Natural killer cell (primary cell): ENCODE measurements around the gene EFCAB13. TPM values are rescaled to one million over a fixed set of nuclear protein-coding genes. Genes with fewer than 3 reads are reported as not detected.

Experiments used
- ATAC-seq, 3 donors: fragments of 150-1000 bp in 2 of 3; fragments of 200-7000 bp in 1 of 3; cut with Tn5 transposase; 1 replicate in 1 of 3; 2 replicates in 2 of 3; pipeline ENCODE4 v1.10.0; 2021; ENCODE audit warnings: mild to moderate bottlenecking in 2 of 3, moderate library complexity in 2 of 3
- DNase-seq, 2 donors: peaks; one replicate each; pipeline versions ENCODE4 v3.0.0 to v3.0.0-alpha.2; 2013 to 2021; ENCODE audit warnings: mixed read lengths in 1 of 2
- H3K27ac ChIP-seq: one replicate; pipeline ENCODE4 v1.5.1; 2013; ENCODE audit warnings: mild to moderate bottlenecking, low read length
- H3K27me3 ChIP-seq: one replicate; pipeline ENCODE4 v1.6.1; 2013; ENCODE audit warnings: low read length; ENCODE audit not compliant: control insufficient read depth, insufficient read depth
- H3K36me3 ChIP-seq: one replicate; pipeline ENCODE4 v1.6.1; 2013; ENCODE audit warnings: low read length; ENCODE audit not compliant: control insufficient read depth, insufficient read depth
- H3K4me1 ChIP-seq: one replicate; pipeline ENCODE4 v1.6.1; 2013; ENCODE audit warnings: low read length; ENCODE audit not compliant: control insufficient read depth, insufficient read depth
- H3K4me3 ChIP-seq: one replicate; pipeline ENCODE4 v1.5.1; 2013; ENCODE audit warnings: low read length
- H3K9me3 ChIP-seq: one replicate; pipeline ENCODE4 v1.6.1; 2013; ENCODE audit warnings: low read length; ENCODE audit not compliant: control insufficient read depth, insufficient read depth
- H3K27ac Mint-ChIP-seq, 2 donors: one replicate each; pipeline ENCODE4 v1.8.0; 2022; ENCODE audit warnings: mild to moderate bottlenecking in 2 of 2, mixed read lengths in 2 of 2, moderate library complexity in 1 of 2
- H3K27me3 Mint-ChIP-seq, 2 donors: one replicate each; pipeline ENCODE4 v1.8.0; 2022; ENCODE audit warnings: low read depth in 2 of 2, mixed read lengths in 2 of 2
- H3K36me3 Mint-ChIP-seq: one replicate; pipeline ENCODE4 v1.8.0; 2022; ENCODE audit warnings: mixed read lengths
- H3K4me1 Mint-ChIP-seq, 2 donors: one replicate each; pipeline ENCODE4 v1.8.0; 2022; ENCODE audit warnings: mixed read lengths in 2 of 2
- H3K4me3 Mint-ChIP-seq: one replicate; pipeline ENCODE4 v1.8.0; 2022; ENCODE audit warnings: mild to moderate bottlenecking, moderate library complexity, mixed read lengths
- H3K9me3 Mint-ChIP-seq, 2 donors: one replicate each; pipeline ENCODE4 v1.8.0; 2022; ENCODE audit warnings: mixed read lengths in 2 of 2
- CTCF ChIP-seq: fragments of 200-600 bp; IDR thresholded peaks from one replicate; pipeline ENCODE4 v1.8.0; 2022; ENCODE audit warnings: antibody characterized with exemption
- WGBS: methylation state at CpG from one replicate; pipeline ENCODE4 v1.1.7; 2013; ENCODE audit warnings: missing lambda C conversion rate; ENCODE audit not compliant: insufficient coverage; 5-methylcytosine and 5-hydroxymethylcytosine counted together
- intact Hi-C: fragments of 100-400 bp; cut with micrococcal nuclease; formaldehyde crosslinking; loops from one replicate; pipeline ENCODE4 v1.14.2; 2022
- total RNA-seq, 4 donors: library from RNA; stranded (reverse); fragments of 120-200 nt in 1 of 4; gene quantifications; one replicate each; pipeline versions ENCODE4 v1.2.3 to v1.2.4, GENCODE V29; 2013 to 2022

EFCAB13 gene
- total RNA-seq, 3 donors from 2014 or later (not counting 1 experiment from before 2014, with no cell fraction given) = 2.4 to 11.9 (median 5.8) TPM

- Histone ChIP-seq H3K4me3 (no peak overlapping the region), H3K27ac (no peak overlapping the region), H3K4me1 (peaks cover 3% of the 10 kb centered on the region), H3K27me3 (no peaks in the 10 kb centered on the region), H3K36me3 (no peaks in the 10 kb centered on the region), H3K9me3 (no peaks in the 10 kb centered on the region)
- H3K4me1 Mint-ChIP-seq = no peaks in the 10 kb centered on the region
- H3K36me3 Mint-ChIP-seq = no peaks in the 10 kb centered on the region
- no peaks in the 10 kb centered on the region for H3K9me3 Mint-ChIP-seq
- ATAC-seq (no peak), DNase-seq (no peak)
- H3K27me3 Mint-ChIP-seq = peaks cover 5 to 11% of the 10 kb centered on the region in 2 donors
- intact Hi-C loops = no loop called here
- no peak overlapping the region for H3K4me3 Mint-ChIP-seq
- TF ChIP-seq CTCF = no peak
- 87% methylated on average over 4 of the region's 8 CpGs for WGBS
- no peak overlapping the region for H3K27ac Mint-ChIP-seq
Observed at GRCh38 chr17:47291242-47291873, 32.4 kb upstream of the EFCAB13 start.

DNA sequence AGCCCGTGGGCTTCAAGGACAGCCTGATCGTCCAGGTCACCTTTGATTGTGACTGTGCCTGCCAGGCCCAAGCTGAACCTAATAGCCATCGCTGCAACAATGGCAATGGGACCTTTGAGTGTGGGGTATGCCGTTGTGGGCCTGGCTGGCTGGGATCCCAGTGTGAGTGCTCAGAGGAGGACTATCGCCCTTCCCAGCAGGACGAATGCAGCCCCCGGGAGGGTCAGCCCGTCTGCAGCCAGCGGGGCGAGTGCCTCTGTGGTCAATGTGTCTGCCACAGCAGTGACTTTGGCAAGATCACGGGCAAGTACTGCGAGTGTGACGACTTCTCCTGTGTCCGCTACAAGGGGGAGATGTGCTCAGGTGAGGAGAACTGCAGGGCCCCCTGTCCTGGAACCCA lies 31.5 kb upstream of the EFCAB13 start:
- no peak for ATAC-seq
- H3K9me3 Mint-ChIP-seq = no peaks in the 10 kb centered on the region

GRCh38 chr17:47295037-47295873 lies 28.5 kb upstream of the EFCAB13 start:
- TF ChIP-seq CTCF = no peak
- 88% methylated on average over 14 of the region's 14 CpGs for WGBS
- H3K27ac ChIP-seq = no peak overlapping the region
- ATAC-seq = no peak
- H3K9me3 ChIP-seq = no peaks in the 10 kb centered on the region
- H3K27me3 ChIP-seq = no peaks in the 10 kb centered on the region
- Mint-ChIP-seq H3K27me3 (peaks cover 3 to 4% of the 10 kb centered on the region in 2 donors), H3K27ac (no peak overlapping the region), H3K9me3 (no peaks in the 10 kb centered on the region), H3K4me1 (no peaks in the 10 kb centered on the region), H3K36me3 (no peaks in the 10 kb centered on the region), H3K4me3 (no peak overlapping the region)
- H3K4me1 ChIP-seq = no peaks in the 10 kb centered on the region
- DNase-seq = no peak
- no peak overlapping the region for H3K4me3 ChIP-seq
- intact Hi-C loops = no loop called here
- H3K36me3 ChIP-seq = no peaks in the 10 kb centered on the region

More for the DNA sequence above, 31.5 kb upstream of the EFCAB13 start:
- H3K4me3 Mint-ChIP-seq = no peak overlapping the region
- 87% methylated on average over 13 of the region's 14 CpGs for WGBS
- no peaks in the 10 kb centered on the region for H3K4me1 Mint-ChIP-seq
- no peak for TF ChIP-seq CTCF
- no peak overlapping the region for H3K4me3 ChIP-seq
- H3K36me3 Mint-ChIP-seq = no peaks in the 10 kb centered on the region
- no peak for DNase-seq
- no peak overlapping the region for H3K27ac Mint-ChIP-seq
- H3K36me3 ChIP-seq = no peaks in the 10 kb centered on the region
- H3K27ac ChIP-seq = no peak overlapping the region
- intact Hi-C loops = no loop called here
- no peaks in the 10 kb centered on the region for H3K27me3 ChIP-seq
- H3K9me3 ChIP-seq = no peaks in the 10 kb centered on the region
- peaks cover 5 to 7% of the 10 kb centered on the region in 2 donors for H3K27me3 Mint-ChIP-seq
- no peaks in the 10 kb centered on the region for H3K4me1 ChIP-seq
